ENCODE results near the gene ZNF618.

The ZNF618 gene

GRCh38 chr9:113963017-113963620 is 87.0 kb downstream of the ZNF618 start:
- DNase-seq = peak; percentile 6

GRCh38 chr9:113963696-113964494 is 87.8 kb downstream of the ZNF618 start:
- DNase-seq = no peak

- DNase-seq = no peak
Measured at GRCh38 chr9:113964495-113965170, 88.5 kb downstream of the ZNF618 start.

- DNase-seq = no peak
Measured at GRCh38 chr9:113966394-113966793, 90.3 kb downstream of the ZNF618 start.

- DNase-seq = no peak
Measured at GRCh38 chr9:113967380-113967779, 91.3 kb downstream of the ZNF618 start.

- no peak for DNase-seq
Measured at GRCh38 chr9:113969343-113969742, 93.2 kb downstream of the ZNF618 start.

- no peak for DNase-seq
Measured at GRCh38 chr9:113973226-113973625, 97.1 kb downstream of the ZNF618 start.

GRCh38 chr9:113973963-113974413 is 97.9 kb downstream of the ZNF618 start:
- no peak for DNase-seq

GRCh38 chr9:113976915-113977314 is 100.8 kb downstream of the ZNF618 start:
- no peak for DNase-seq

GRCh38 chr9:113978725-113979342 is 102.7 kb downstream of the ZNF618 start:
- DNase-seq = no peak

GRCh38 chr9:113979343-113980127 is 103.4 kb downstream of the ZNF618 start:
- no peak for DNase-seq

- DNase-seq = no peak
Measured at GRCh38 chr9:113984639-113985380, 108.7 kb downstream of the ZNF618 start.

GRCh38 chr9:113985968-113986585 is 110.0 kb downstream of the ZNF618 start:
- DNase-seq = no peak

- no peak for DNase-seq
Measured at GRCh38 chr9:113986931-113987330, 110.8 kb downstream of the ZNF618 start.

- DNase-seq = no peak
Measured at GRCh38 chr9:113987526-113987925, 111.4 kb downstream of the ZNF618 start.

GRCh38 chr9:113988385-113989016 is 112.4 kb downstream of the ZNF618 start:
- DNase-seq = no peak

- no peak for DNase-seq
Measured at GRCh38 chr9:113989017-113989713, 113.1 kb downstream of the ZNF618 start.

- no peak for DNase-seq
Measured at GRCh38 chr9:113989714-113990569, 113.8 kb downstream of the ZNF618 start.

- no peak for DNase-seq
Measured at GRCh38 chr9:113990570-113990907, 114.4 kb downstream of the ZNF618 start.

Data from CD4-positive, alpha-beta T cell treated with Interleukin-6 for 4 hours (primary cell).